ENCODE measurements around the gene GLIPR1L2.

GRCh38 chr12:75477137-75477536, 86.2 kb downstream of the GLIPR1L2 start:
- TF ChIP-seq POLR2A (IDR thresholded peaks at IDR 0.05): no peak
- no peak for TF ChIP-seq CTCF (IDR thresholded peaks at IDR 0.05)
- no peak for TF ChIP-seq POLR2AphosphoS5 (IDR thresholded peaks at IDR 0.05)
